ENCODE results near the gene HBS1L.

Gene HBS1L

GRCh38 chr6:135095716-135096115 lies 41.1 kb upstream of the HBS1L start:
- Histone ChIP-seq H3K27me3 (ENCODE audit: insufficient read depth, low read length, poor library complexity) (no peaks in the 10 kb centered on the region), H3K4ac (ENCODE audit: low read depth, low read length) (no peak overlapping the region), H3K4me2 (ENCODE audit: low read length) (no peak overlapping the region), H2AK5ac (ENCODE audit: low read length) (no peak overlapping the region), H2BK15ac (replicated peaks; ENCODE audit: low read depth) (no peak overlapping the region), H3K79me2 (ENCODE audit: control insufficient read depth, insufficient read depth, low read length) (no peaks in the 10 kb centered on the region), H3K9ac (ENCODE audit: low read length) (no peak overlapping the region), H2BK5ac (ENCODE audit: low read length) (no peak overlapping the region), H3K56ac (ENCODE audit: low read length) (no peak overlapping the region), H3K4me3 (ENCODE audit: low read length) (no peak overlapping the region), H4K8ac (ENCODE audit: low read depth, low read length) (no peak overlapping the region), H2BK120ac (ENCODE audit: low read depth, low read length) (no peak overlapping the region), H3K23ac (ENCODE audit: low read length) (no peak overlapping the region), H3K4me1 (ENCODE audit: control insufficient read depth, low read depth, low read length) (no peaks in the 10 kb centered on the region), H3K18ac (ENCODE audit: low read length) (no peak overlapping the region), H3K79me1 (ENCODE audit: low read length) (no peaks in the 10 kb centered on the region), H4K5ac (ENCODE audit: low read length) (no peak overlapping the region), H3K27ac (ENCODE audit: low read depth, low read length) (no peak overlapping the region), H3K36me3 (ENCODE audit: control insufficient read depth, insufficient read depth, low read length) (no peaks in the 10 kb centered on the region)
- DNase-seq, result no peak
- no CpG with 5 or more reads among the region's 3 CpGs for WGBS (ENCODE audit: extremely low coverage, insufficient coverage, low lambda C conversion rate)

- no peaks in the 10 kb centered on the region for H3K27me3 ChIP-seq (ENCODE audit: insufficient read depth, low read length, poor library complexity)
- no peaks in the 10 kb centered on the region for H3K36me3 ChIP-seq (ENCODE audit: control insufficient read depth, insufficient read depth, low read length)
- H2BK5ac ChIP-seq (ENCODE audit: low read length), result no peak overlapping the region
- H3K27ac ChIP-seq (ENCODE audit: low read depth, low read length), result no peak overlapping the region
- no peak for DNase-seq
- no peak overlapping the region for H3K4me3 ChIP-seq (ENCODE audit: low read length)
- no peaks in the 10 kb centered on the region for H3K4me1 ChIP-seq (ENCODE audit: control insufficient read depth, low read depth, low read length)
- no peak overlapping the region for H2BK15ac ChIP-seq (replicated peaks; ENCODE audit: low read depth)
- H4K8ac ChIP-seq (ENCODE audit: low read depth, low read length), result no peak overlapping the region
- H3K9ac ChIP-seq (ENCODE audit: low read length), result no peak overlapping the region
- no peak overlapping the region for H4K5ac ChIP-seq (ENCODE audit: low read length)
- H3K79me2 ChIP-seq (ENCODE audit: control insufficient read depth, insufficient read depth, low read length), result no peaks in the 10 kb centered on the region
- no peak overlapping the region for H3K56ac ChIP-seq (ENCODE audit: low read length)
- no peak overlapping the region for H2BK120ac ChIP-seq (ENCODE audit: low read depth, low read length)
- H3K18ac ChIP-seq (ENCODE audit: low read length), result no peak overlapping the region
- H3K4me2 ChIP-seq (ENCODE audit: low read length), result no peak overlapping the region
- no peak overlapping the region for H3K4ac ChIP-seq (ENCODE audit: low read depth, low read length)
- H3K79me1 ChIP-seq (ENCODE audit: low read length), result no peaks in the 10 kb centered on the region
- H3K23ac ChIP-seq (ENCODE audit: low read length), result no peak overlapping the region
- no CpG with 5 or more reads among the region's 1 CpG for WGBS (ENCODE audit: extremely low coverage, insufficient coverage, low lambda C conversion rate)
- H2AK5ac ChIP-seq (ENCODE audit: low read length), result no peak overlapping the region
These were observed 39.8 kb upstream of the HBS1L start for GRCh38 chr6:135094403-135094821.

- Histone ChIP-seq H2AK5ac (ENCODE audit: low read length) (no peak overlapping the region), H3K4ac (ENCODE audit: low read depth, low read length) (no peak overlapping the region), H3K23ac (ENCODE audit: low read length) (no peak overlapping the region), H2BK5ac (ENCODE audit: low read length) (no peak overlapping the region), H3K56ac (ENCODE audit: low read length) (no peak overlapping the region), H3K4me1 (ENCODE audit: control insufficient read depth, low read depth, low read length) (no peaks in the 10 kb centered on the region), H3K79me2 (ENCODE audit: control insufficient read depth, insufficient read depth, low read length) (no peaks in the 10 kb centered on the region), H3K4me3 (ENCODE audit: low read length) (no peak overlapping the region), H3K27me3 (ENCODE audit: insufficient read depth, low read length, poor library complexity) (no peaks in the 10 kb centered on the region), H4K5ac (ENCODE audit: low read length) (no peak overlapping the region), H3K36me3 (ENCODE audit: control insufficient read depth, insufficient read depth, low read length) (no peaks in the 10 kb centered on the region), H3K27ac (ENCODE audit: low read depth, low read length) (no peak overlapping the region), H4K8ac (ENCODE audit: low read depth, low read length) (no peak overlapping the region), H2BK15ac (replicated peaks; ENCODE audit: low read depth) (no peak overlapping the region), H3K4me2 (ENCODE audit: low read length) (no peak overlapping the region), H3K79me1 (ENCODE audit: low read length) (no peaks in the 10 kb centered on the region), H3K18ac (ENCODE audit: low read length) (no peak overlapping the region), H2BK120ac (ENCODE audit: low read depth, low read length) (no peak overlapping the region), H3K9ac (ENCODE audit: low read length) (no peak overlapping the region)
- no CpG with 5 or more reads among the region's 5 CpGs for WGBS (ENCODE audit: extremely low coverage, insufficient coverage, low lambda C conversion rate)
- DNase-seq, result no peak
These were observed 39.0 kb upstream of the HBS1L start for GRCh38 chr6:135093578-135093977.

GRCh38 chr6:135092724-135093123 lies 38.1 kb upstream of the HBS1L start:
- H3K79me2 ChIP-seq (ENCODE audit: control insufficient read depth, insufficient read depth, low read length), result no peaks in the 10 kb centered on the region
- H3K23ac ChIP-seq (ENCODE audit: low read length), result no peak overlapping the region
- H4K8ac ChIP-seq (ENCODE audit: low read depth, low read length), result no peak overlapping the region
- DNase-seq, result no peak
- H3K27ac ChIP-seq (ENCODE audit: low read depth, low read length), result no peak overlapping the region
- no peak overlapping the region for H4K5ac ChIP-seq (ENCODE audit: low read length)
- H2BK120ac ChIP-seq (ENCODE audit: low read depth, low read length), result no peak overlapping the region
- no peak overlapping the region for H3K56ac ChIP-seq (ENCODE audit: low read length)
- no peak overlapping the region for H3K4ac ChIP-seq (ENCODE audit: low read depth, low read length)
- no peak overlapping the region for H3K4me2 ChIP-seq (ENCODE audit: low read length)
- no peaks in the 10 kb centered on the region for H3K4me1 ChIP-seq (ENCODE audit: control insufficient read depth, low read depth, low read length)
- no peak overlapping the region for H2BK15ac ChIP-seq (replicated peaks; ENCODE audit: low read depth)
- H2BK5ac ChIP-seq (ENCODE audit: low read length), result no peak overlapping the region
- no peak overlapping the region for H3K9ac ChIP-seq (ENCODE audit: low read length)
- no peaks in the 10 kb centered on the region for H3K79me1 ChIP-seq (ENCODE audit: low read length)
- H3K18ac ChIP-seq (ENCODE audit: low read length), result no peak overlapping the region
- no CpG with 5 or more reads among the region's 3 CpGs for WGBS (ENCODE audit: extremely low coverage, insufficient coverage, low lambda C conversion rate)
- H3K4me3 ChIP-seq (ENCODE audit: low read length), result no peak overlapping the region
- no peak overlapping the region for H2AK5ac ChIP-seq (ENCODE audit: low read length)
- H3K36me3 ChIP-seq (ENCODE audit: control insufficient read depth, insufficient read depth, low read length), result no peaks in the 10 kb centered on the region
- H3K27me3 ChIP-seq (ENCODE audit: insufficient read depth, low read length, poor library complexity), result no peaks in the 10 kb centered on the region

- Histone ChIP-seq H3K27ac (ENCODE audit: low read depth, low read length) (no peak overlapping the region), H2AK5ac (ENCODE audit: low read length) (no peak overlapping the region), H3K36me3 (ENCODE audit: control insufficient read depth, insufficient read depth, low read length) (no peaks in the 10 kb centered on the region), H3K4me1 (ENCODE audit: control insufficient read depth, low read depth, low read length) (no peaks in the 10 kb centered on the region), H4K8ac (ENCODE audit: low read depth, low read length) (no peak overlapping the region), H3K27me3 (ENCODE audit: insufficient read depth, low read length, poor library complexity) (no peaks in the 10 kb centered on the region), H3K79me1 (ENCODE audit: low read length) (no peaks in the 10 kb centered on the region), H3K4me3 (ENCODE audit: low read length) (no peak overlapping the region), H3K18ac (ENCODE audit: low read length) (no peak overlapping the region), H3K4me2 (ENCODE audit: low read length) (no peak overlapping the region), H3K56ac (ENCODE audit: low read length) (no peak overlapping the region), H2BK5ac (ENCODE audit: low read length) (no peak overlapping the region), H3K4ac (ENCODE audit: low read depth, low read length) (no peak overlapping the region), H3K23ac (ENCODE audit: low read length) (no peak overlapping the region), H3K79me2 (ENCODE audit: control insufficient read depth, insufficient read depth, low read length) (no peaks in the 10 kb centered on the region), H2BK120ac (ENCODE audit: low read depth, low read length) (no peak overlapping the region), H3K9ac (ENCODE audit: low read length) (no peak overlapping the region), H2BK15ac (replicated peaks; ENCODE audit: low read depth) (no peak overlapping the region), H4K5ac (ENCODE audit: low read length) (no peak overlapping the region)
- no peak for DNase-seq
- WGBS (ENCODE audit: extremely low coverage, insufficient coverage, low lambda C conversion rate), result no CpG with 5 or more reads among the region's 2 CpGs
These were observed 36.2 kb upstream of the HBS1L start for GRCh38 chr6:135090819-135091218.

- no peaks in the 10 kb centered on the region for H3K79me1 ChIP-seq (ENCODE audit: low read length)
- H2BK15ac ChIP-seq (replicated peaks; ENCODE audit: low read depth), result no peak overlapping the region
- H3K27me3 ChIP-seq (ENCODE audit: insufficient read depth, low read length, poor library complexity), result no peaks in the 10 kb centered on the region
- no peak overlapping the region for H3K4me2 ChIP-seq (ENCODE audit: low read length)
- H3K9ac ChIP-seq (ENCODE audit: low read length), result no peak overlapping the region
- no peak overlapping the region for H3K4ac ChIP-seq (ENCODE audit: low read depth, low read length)
- no peak overlapping the region for H2BK120ac ChIP-seq (ENCODE audit: low read depth, low read length)
- no peak for DNase-seq
- H3K4me3 ChIP-seq (ENCODE audit: low read length), result no peak overlapping the region
- H3K36me3 ChIP-seq (ENCODE audit: control insufficient read depth, insufficient read depth, low read length), result no peaks in the 10 kb centered on the region
- H3K23ac ChIP-seq (ENCODE audit: low read length), result no peak overlapping the region
- H3K4me1 ChIP-seq (ENCODE audit: control insufficient read depth, low read depth, low read length), result no peaks in the 10 kb centered on the region
- no peak overlapping the region for H4K8ac ChIP-seq (ENCODE audit: low read depth, low read length)
- no peak overlapping the region for H3K56ac ChIP-seq (ENCODE audit: low read length)
- no peak overlapping the region for H3K27ac ChIP-seq (ENCODE audit: low read depth, low read length)
- H3K79me2 ChIP-seq (ENCODE audit: control insufficient read depth, insufficient read depth, low read length), result no peaks in the 10 kb centered on the region
- no peak overlapping the region for H2AK5ac ChIP-seq (ENCODE audit: low read length)
- H3K18ac ChIP-seq (ENCODE audit: low read length), result no peak overlapping the region
- no peak overlapping the region for H4K5ac ChIP-seq (ENCODE audit: low read length)
- WGBS (ENCODE audit: extremely low coverage, insufficient coverage, low lambda C conversion rate), result no CpG with 5 or more reads among the region's 4 CpGs
- no peak overlapping the region for H2BK5ac ChIP-seq (ENCODE audit: low read length)
These were observed 35.3 kb upstream of the HBS1L start for GRCh38 chr6:135089901-135090300.

All from mesendoderm (in vitro differentiated cells).